Glutamatergic neuron (in vitro differentiated cells): ENCODE results near the gene BCAP31. TPM values are rescaled to one million over a fixed set of nuclear protein-coding genes. Genes with fewer than 3 reads are reported as not detected.

Experiments
- DNase-seq: peaks from one replicate; pipeline ENCODE4 v3.0.0; 2022
- H3K27ac Mint-ChIP-seq: one replicate; pipeline ENCODE4 v1.8.0; 2020; ENCODE audit warnings: mild to moderate bottlenecking, mixed read lengths, inconsistent platforms; ENCODE audit not compliant: unreplicated experiment
- H3K27me3 Mint-ChIP-seq: one replicate; pipeline ENCODE4 v1.8.0; 2020; ENCODE audit warnings: mild to moderate bottlenecking, moderate library complexity, mixed read lengths, inconsistent platforms; ENCODE audit not compliant: unreplicated experiment
- H3K36me3 Mint-ChIP-seq: one replicate; pipeline ENCODE4 v1.8.0; 2020; ENCODE audit warnings: mild to moderate bottlenecking, mixed read lengths, inconsistent platforms; ENCODE audit not compliant: unreplicated experiment
- H3K4me1 Mint-ChIP-seq: one replicate; pipeline ENCODE4 v1.8.0; 2020; ENCODE audit warnings: mild to moderate bottlenecking, low read depth, mixed read lengths, inconsistent platforms; ENCODE audit not compliant: unreplicated experiment
- H3K4me3 Mint-ChIP-seq: one replicate; pipeline ENCODE4 v1.8.0; 2020; ENCODE audit warnings: mild to moderate bottlenecking, mixed read lengths, inconsistent platforms; ENCODE audit not compliant: unreplicated experiment
- H3K9me3 Mint-ChIP-seq: one replicate; pipeline ENCODE4 v1.8.0; 2020; ENCODE audit warnings: mild to moderate bottlenecking, moderate library complexity, mixed read lengths, inconsistent platforms; ENCODE audit not compliant: unreplicated experiment
- CTCF ChIP-seq: fragments of 200-600 bp; sonication (generic); IDR thresholded peaks from one replicate; pipeline ENCODE4 v1.5.0; 2021; ENCODE audit not compliant: partially characterized antibody, unreplicated experiment
- total RNA-seq: library from RNA; stranded (reverse); fragmentation: NEBNext Ultra II Directional; extraction: Animal tissue kit (Norgen Biotek cat#: 25700); gene quantifications from one replicate; pipeline ENCODE4 v1.2.1, GENCODE V29; 2021; ENCODE audit not compliant: unreplicated experiment

BCAP31 gene
- total RNA-seq, 1 donor from 2014 or later, result 155 TPM

DNA sequence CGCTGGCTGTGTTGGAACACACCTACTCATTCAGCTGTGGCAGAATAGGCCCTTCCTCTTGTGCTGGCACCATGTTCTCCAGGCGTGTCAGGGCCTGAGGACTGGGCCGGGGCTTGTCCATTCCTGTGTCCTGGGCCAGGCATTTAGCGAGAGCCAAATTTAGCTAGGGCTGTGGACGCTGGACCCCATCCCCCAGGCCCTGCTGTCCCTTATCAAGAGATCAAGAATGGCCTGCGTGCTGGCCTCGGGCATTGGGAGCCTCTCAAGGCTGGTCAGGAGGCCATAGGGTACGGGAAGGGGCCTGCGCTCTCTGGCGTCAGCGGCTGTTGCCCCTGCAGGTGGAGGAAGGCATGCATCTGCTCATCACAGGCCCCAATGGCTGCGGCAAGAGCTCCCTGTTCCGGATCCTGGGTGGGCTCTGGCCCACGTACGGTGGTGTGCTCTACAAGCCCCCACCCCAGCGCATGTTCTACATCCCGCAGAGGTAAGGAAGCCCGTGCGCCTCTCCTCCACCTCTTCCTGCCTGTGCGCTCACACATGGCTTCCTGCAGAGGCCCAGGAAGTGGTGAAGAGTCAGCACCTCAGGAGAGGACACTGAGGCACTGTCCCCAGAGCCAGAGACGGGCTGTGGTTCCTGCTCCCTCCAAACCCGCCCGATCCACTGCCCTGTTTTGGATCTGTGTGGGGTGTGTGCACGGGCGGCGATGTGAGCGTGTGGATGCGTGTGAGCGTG, 15.7 kb upstream of the BCAP31 start:
- TF ChIP-seq CTCF, result no peak
- H3K27me3 Mint-ChIP-seq, result peaks cover 3% of the 10 kb centered on the region
- DNase-seq, result no peak
- H3K9me3 Mint-ChIP-seq, result no peaks in the 10 kb centered on the region
- no peak overlapping the region for H3K4me3 Mint-ChIP-seq
- H3K27ac Mint-ChIP-seq, result no peak overlapping the region
- peaks cover 6% of the 10 kb centered on the region for H3K36me3 Mint-ChIP-seq
- peaks cover 4% of the 10 kb centered on the region for H3K4me1 Mint-ChIP-seq

DNA sequence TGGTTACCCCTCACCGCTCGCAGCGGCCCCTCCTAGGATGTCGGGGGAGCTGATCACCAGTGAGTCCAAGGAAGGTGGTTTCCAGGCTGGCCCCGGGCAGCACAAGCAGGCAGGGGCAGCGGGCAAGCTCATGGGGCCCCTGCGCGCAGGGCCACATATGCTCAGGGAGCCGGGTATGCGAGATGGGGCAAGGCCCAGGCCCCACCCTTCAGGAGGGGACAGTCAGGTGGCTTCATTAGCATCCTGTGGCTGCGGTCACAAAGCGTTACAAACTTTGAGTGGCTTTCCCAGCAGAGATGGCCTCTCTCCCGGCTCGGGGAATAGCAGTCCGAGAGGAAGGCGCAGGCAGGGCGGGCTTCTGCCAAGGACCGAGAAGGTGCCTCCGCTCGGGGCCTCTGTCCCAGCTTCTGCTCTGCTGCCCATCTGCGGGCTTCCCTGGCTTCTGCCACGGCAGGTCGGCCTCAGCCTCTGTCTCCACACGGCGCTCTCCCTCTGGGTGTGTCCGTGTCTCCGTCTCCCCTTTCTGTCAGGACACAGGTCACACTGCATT, 13.9 kb upstream of the BCAP31 start:
- no peak for DNase-seq
- peaks cover 5% of the 10 kb centered on the region for H3K27me3 Mint-ChIP-seq
- no peaks in the 10 kb centered on the region for H3K9me3 Mint-ChIP-seq
- H3K36me3 Mint-ChIP-seq, result peaks cover 6% of the 10 kb centered on the region
- TF ChIP-seq CTCF, result no peak
- H3K27ac Mint-ChIP-seq, result no peak overlapping the region
- no peak overlapping the region for H3K4me3 Mint-ChIP-seq
- peaks cover 3% of the 10 kb centered on the region for H3K4me1 Mint-ChIP-seq

DNA sequence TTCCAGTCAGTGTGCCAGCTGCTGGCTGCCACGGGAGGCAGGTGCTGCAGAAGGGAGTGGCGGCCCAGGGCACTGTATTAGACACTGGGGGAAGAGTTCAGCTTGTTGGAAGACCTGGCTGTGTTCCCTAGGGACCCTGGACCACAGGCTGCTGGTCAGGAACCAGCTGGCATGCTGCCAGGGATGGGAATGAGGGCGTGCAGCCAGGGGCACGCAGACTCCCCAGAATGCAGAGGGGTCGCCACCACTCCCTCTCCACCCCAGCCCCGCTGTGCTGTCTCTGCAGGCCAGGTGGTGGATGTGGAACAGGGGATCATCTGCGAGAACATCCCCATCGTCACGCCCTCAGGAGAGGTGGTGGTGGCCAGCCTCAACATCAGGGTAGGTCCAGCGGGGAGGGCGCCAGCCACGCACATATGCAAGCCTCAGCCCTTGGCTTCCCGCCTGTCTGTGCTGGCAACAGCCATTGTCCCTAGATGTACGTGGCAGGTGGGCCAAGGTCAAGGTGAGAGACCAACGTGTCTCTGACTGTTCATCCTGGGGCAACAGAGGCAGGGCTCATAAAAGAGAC, 12.8 kb upstream of the BCAP31 start:
- Mint-ChIP-seq H3K27ac (no peak overlapping the region), H3K9me3 (no peaks in the 10 kb centered on the region), H3K36me3 (peaks cover 7% of the 10 kb centered on the region), H3K4me1 (peaks cover 3% of the 10 kb centered on the region), H3K27me3 (peaks cover 5% of the 10 kb centered on the region), H3K4me3 (no peak overlapping the region)
- DNase-seq, result no peak
- no peak for TF ChIP-seq CTCF

GRCh38 chrX:153736071-153736820, 12.1 kb upstream of the BCAP31 start:
- no peaks in the 10 kb centered on the region for H3K9me3 Mint-ChIP-seq
- TF ChIP-seq CTCF, result no peak
- H3K4me3 Mint-ChIP-seq, result no peak overlapping the region
- no peak for DNase-seq
- H3K27me3 Mint-ChIP-seq, result peaks cover 5% of the 10 kb centered on the region
- peaks cover 3% of the 10 kb centered on the region for H3K4me1 Mint-ChIP-seq
- no peak overlapping the region for H3K27ac Mint-ChIP-seq
- peaks cover 14% of the 10 kb centered on the region for H3K36me3 Mint-ChIP-seq
